Breast epithelium (tissue), 3 donors: Measurements from ENCODE around the gene SLC2A8.

Experiments
- POLR2A ChIP-seq: fragments of 450-650 bp; IDR thresholded peaks from one replicate; pipeline ENCODE4 v1.6.1; 2016; ENCODE audit warnings: antibody characterized with exemption, mild to moderate bottlenecking, moderate library complexity
- POLR2AphosphoS5 ChIP-seq, 3 donors: sonication (generic); formaldehyde crosslinking; IDR thresholded peaks; one replicate each; pipeline ENCODE4 v1.6.1; 2017; ENCODE audit warnings: antibody characterized with exemption in 3 of 3
- TF ChIP-seq, protein P1 (sequence below), 3 donors: fragments of 450-650 bp; IDR thresholded peaks; one replicate each; pipeline ENCODE4 v1.5.1; 2016 to 2017; ENCODE audit warnings: antibody characterized with exemption in 3 of 3, mild to moderate bottlenecking in 3 of 3, moderate library complexity in 3 of 3

DNA sequence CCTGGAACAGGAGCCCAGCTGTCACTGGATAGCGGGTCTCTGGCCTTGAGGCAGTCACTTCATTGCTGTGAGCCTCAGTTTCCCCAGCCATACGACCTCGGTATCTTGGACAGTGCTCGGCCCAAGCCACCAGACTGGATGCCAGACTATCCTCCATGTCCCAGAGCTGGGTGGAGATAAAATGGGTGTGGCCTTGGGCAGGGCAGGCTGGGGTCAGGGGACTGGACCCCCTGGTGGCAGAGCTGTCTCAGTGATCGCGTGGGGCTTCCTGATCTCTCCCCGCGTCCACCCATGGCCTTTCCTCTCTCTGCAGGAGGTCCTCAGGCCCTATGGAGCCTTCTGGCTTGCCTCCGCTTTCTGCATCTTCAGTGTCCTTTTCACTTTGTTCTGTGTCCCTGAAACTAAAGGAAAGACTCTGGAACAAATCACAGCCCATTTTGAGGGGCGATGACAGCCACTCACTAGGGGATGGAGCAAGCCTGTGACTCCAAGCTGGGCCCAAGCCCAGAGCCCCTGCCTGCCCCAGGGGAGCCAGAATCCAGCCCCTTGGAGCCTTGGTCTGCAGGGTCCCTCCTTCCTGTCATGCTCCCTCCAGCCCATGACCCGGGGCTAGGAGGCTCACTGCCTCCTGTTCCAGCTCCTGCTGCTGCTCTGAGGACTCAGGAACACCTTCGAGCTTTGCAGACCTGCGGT, 10.0 kb downstream of the SLC2A8 start:
- TF ChIP-seq, protein P1, sequence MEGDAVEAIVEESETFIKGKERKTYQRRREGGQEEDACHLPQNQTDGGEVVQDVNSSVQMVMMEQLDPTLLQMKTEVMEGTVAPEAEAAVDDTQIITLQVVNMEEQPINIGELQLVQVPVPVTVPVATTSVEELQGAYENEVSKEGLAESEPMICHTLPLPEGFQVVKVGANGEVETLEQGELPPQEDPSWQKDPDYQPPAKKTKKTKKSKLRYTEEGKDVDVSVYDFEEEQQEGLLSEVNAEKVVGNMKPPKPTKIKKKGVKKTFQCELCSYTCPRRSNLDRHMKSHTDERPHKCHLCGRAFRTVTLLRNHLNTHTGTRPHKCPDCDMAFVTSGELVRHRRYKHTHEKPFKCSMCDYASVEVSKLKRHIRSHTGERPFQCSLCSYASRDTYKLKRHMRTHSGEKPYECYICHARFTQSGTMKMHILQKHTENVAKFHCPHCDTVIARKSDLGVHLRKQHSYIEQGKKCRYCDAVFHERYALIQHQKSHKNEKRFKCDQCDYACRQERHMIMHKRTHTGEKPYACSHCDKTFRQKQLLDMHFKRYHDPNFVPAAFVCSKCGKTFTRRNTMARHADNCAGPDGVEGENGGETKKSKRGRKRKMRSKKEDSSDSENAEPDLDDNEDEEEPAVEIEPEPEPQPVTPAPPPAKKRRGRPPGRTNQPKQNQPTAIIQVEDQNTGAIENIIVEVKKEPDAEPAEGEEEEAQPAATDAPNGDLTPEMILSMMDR (IDR thresholded peaks at IDR 0.05), result no peak
- TF ChIP-seq POLR2A (no peak), POLR2AphosphoS5 (IDR thresholded peaks at IDR 0.05) (no peak)
